Measurements from ENCODE around the gene CKB.

CKB gene

DNA sequence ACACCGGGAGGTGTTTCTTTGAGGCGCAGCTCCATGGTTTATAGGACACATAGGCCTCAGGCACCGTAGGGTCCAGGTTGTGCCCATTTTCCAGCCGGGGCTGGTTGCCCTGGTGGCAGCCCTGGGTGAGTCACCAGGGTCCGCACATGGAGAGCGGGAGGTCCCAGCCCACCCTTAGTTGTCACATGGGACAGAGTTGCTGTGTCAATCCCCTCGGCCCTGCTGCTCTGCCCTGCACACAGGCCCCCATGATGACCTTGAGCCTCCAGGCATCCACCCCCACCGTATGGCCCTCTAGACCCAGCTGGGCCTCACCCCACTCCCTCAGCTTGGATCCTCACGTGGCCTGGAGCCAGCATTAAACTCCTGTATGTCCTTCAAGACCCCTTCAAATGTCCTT lies 14.1 kb upstream of the CKB start:
- no peak overlapping the region for H3K4me3 ChIP-seq (ENCODE audit: low read length, poor library complexity, severe bottlenecking)
- no peak overlapping the region for H2AFZ ChIP-seq (ENCODE audit: low read length)
- H3K4me2 ChIP-seq (ENCODE audit: low read depth, low read length, poor library complexity, severe bottlenecking): no peak overlapping the region
- no peaks in the 10 kb centered on the region for H3K36me3 ChIP-seq (ENCODE audit: insufficient read depth, low read length)
- H3K27me3 ChIP-seq (ENCODE audit: insufficient read depth, low read length, poor library complexity, severe bottlenecking): no peaks in the 10 kb centered on the region
- no peaks in the 10 kb centered on the region for H3K79me2 ChIP-seq (ENCODE audit: insufficient read depth, low read length)
- no peaks in the 10 kb centered on the region for H3K4me1 ChIP-seq (ENCODE audit: insufficient read depth, low read length, poor library complexity, severe bottlenecking)
- H3K9ac ChIP-seq (ENCODE audit: low read depth, low read length, poor library complexity, severe bottlenecking): no peak overlapping the region
- H3K9me3 ChIP-seq (ENCODE audit: insufficient read depth, low read depth, low read length): no peaks in the 10 kb centered on the region
- peaks cover 2% of the 10 kb centered on the region for H4K20me1 ChIP-seq (ENCODE audit: insufficient read depth, low read length, poor library complexity, severe bottlenecking)
- no peaks in the 10 kb centered on the region for H3F3A ChIP-seq (ENCODE audit: low read depth)
- TF ChIP-seq CTCF (conservative IDR thresholded peaks at IDR 0.05; ENCODE audit: low read length): no peak
- TF ChIP-seq EZH2phosphoT487 (IDR thresholded peaks at IDR 0.05; ENCODE audit: borderline replicate concordance): no peak
- no peaks in the 10 kb centered on the region for H3K9me2 ChIP-seq (replicated peaks; ENCODE audit: low read depth, low read length)

- Histone ChIP-seq H3F3A (ENCODE audit: low read depth) (no peaks in the 10 kb centered on the region), H3K27me3 (ENCODE audit: insufficient read depth, low read length, poor library complexity, severe bottlenecking) (no peaks in the 10 kb centered on the region), H3K79me2 (ENCODE audit: insufficient read depth, low read length) (peaks cover 3% of the 10 kb centered on the region; the same call in 1 of the 2 replicates), H3K9me3 (ENCODE audit: insufficient read depth, low read depth, low read length) (no peaks in the 10 kb centered on the region), H3K4me2 (ENCODE audit: low read depth, low read length, poor library complexity, severe bottlenecking) (no peak overlapping the region), H4K20me1 (ENCODE audit: insufficient read depth, low read length, poor library complexity, severe bottlenecking) (peaks cover 7% of the 10 kb centered on the region), H3K4me1 (ENCODE audit: insufficient read depth, low read length, poor library complexity, severe bottlenecking) (no peaks in the 10 kb centered on the region), H3K9ac (ENCODE audit: low read depth, low read length, poor library complexity, severe bottlenecking) (no peak overlapping the region), H3K4me3 (ENCODE audit: low read length, poor library complexity, severe bottlenecking) (no peak overlapping the region), H3K9me2 (replicated peaks; ENCODE audit: low read depth, low read length) (no peaks in the 10 kb centered on the region), H3K36me3 (ENCODE audit: insufficient read depth, low read length) (no peaks in the 10 kb centered on the region), H2AFZ (ENCODE audit: low read length) (no peak overlapping the region)
- TF ChIP-seq CTCF (conservative IDR thresholded peaks at IDR 0.05; ENCODE audit: low read length): no peak
- TF ChIP-seq EZH2phosphoT487 (IDR thresholded peaks at IDR 0.05; ENCODE audit: borderline replicate concordance): no peak
These were observed 13.4 kb upstream of the CKB start for GRCh38 chr14:103535891-103536565.

GRCh38 chr14:103535081-103535890 lies 12.7 kb upstream of the CKB start:
- Histone ChIP-seq H3K4me3 (ENCODE audit: low read length, poor library complexity, severe bottlenecking) (no peak overlapping the region), H3F3A (ENCODE audit: low read depth) (no peaks in the 10 kb centered on the region), H3K79me2 (ENCODE audit: insufficient read depth, low read length) (peaks cover 9% of the 10 kb centered on the region; the same call in 1 of the 2 replicates), H2AFZ (ENCODE audit: low read length) (no peak overlapping the region), H4K20me1 (ENCODE audit: insufficient read depth, low read length, poor library complexity, severe bottlenecking) (peaks cover 8% of the 10 kb centered on the region), H3K9me3 (ENCODE audit: insufficient read depth, low read depth, low read length) (no peaks in the 10 kb centered on the region), H3K4me2 (ENCODE audit: low read depth, low read length, poor library complexity, severe bottlenecking) (no peak overlapping the region), H3K27me3 (ENCODE audit: insufficient read depth, low read length, poor library complexity, severe bottlenecking) (no peaks in the 10 kb centered on the region), H3K36me3 (ENCODE audit: insufficient read depth, low read length) (no peaks in the 10 kb centered on the region), H3K9me2 (replicated peaks; ENCODE audit: low read depth, low read length) (no peaks in the 10 kb centered on the region), H3K9ac (ENCODE audit: low read depth, low read length, poor library complexity, severe bottlenecking) (no peak overlapping the region), H3K4me1 (ENCODE audit: insufficient read depth, low read length, poor library complexity, severe bottlenecking) (peaks cover 5% of the 10 kb centered on the region)
- TF ChIP-seq EZH2phosphoT487 (IDR thresholded peaks at IDR 0.05; ENCODE audit: borderline replicate concordance) (no peak), CTCF (conservative IDR thresholded peaks at IDR 0.05; ENCODE audit: low read length) (no peak)

All from Loucy (cell line).